ENCODE measurements around the gene ARHGAP33. TPM values are rescaled to one million over a fixed set of nuclear protein-coding genes. Genes with fewer than 3 reads are reported as not detected.
A peak's percentile ranks its signal among the peaks of the same experiment; 100 is the strongest.
"Not testable (repeated sequence)": the region's sequence is repeated elsewhere in the genome, so short reads cannot be mapped to it uniquely, and the experiment has no call there.

ARHGAP33 gene
- total and polyA plus RNA-seq, 2 donors = 10.2 to 17.4 TPM

DNA sequence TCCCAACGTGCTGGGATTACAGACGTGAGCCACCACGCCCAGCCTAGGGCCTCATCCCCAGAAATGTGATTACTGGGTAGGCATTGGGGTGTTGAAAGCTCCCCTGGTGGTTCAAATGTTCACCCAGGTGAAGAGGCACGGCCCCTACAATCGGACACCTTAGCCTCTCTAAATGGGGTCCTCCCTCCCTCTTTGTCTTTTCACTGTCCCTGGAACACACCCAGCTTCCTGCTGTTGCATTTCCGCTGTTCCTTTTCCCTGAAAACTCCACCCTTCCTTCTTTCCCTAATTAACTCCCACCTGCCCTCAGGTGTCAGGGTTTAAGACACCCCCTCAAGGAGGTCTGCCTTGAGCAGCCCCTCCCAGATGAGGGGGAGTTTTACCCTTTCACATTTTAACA is 40.9 kb downstream of the ARHGAP33 start:
- Histone ChIP-seq H3K4me3 (ENCODE audit: low read depth, low read length) (no peak overlapping the region), H3K4me1 (ENCODE audit: insufficient read depth) (no peaks in the 10 kb centered on the region), H3K27ac (ENCODE audit: low read depth) (no peak overlapping the region), H3K36me3 (ENCODE audit: insufficient read depth) (no peaks in the 10 kb centered on the region)
- DNase-seq (ENCODE audit: extremely low spot score) = no peak
- 17% methylated on average over 6 of the region's 6 CpGs for WGBS

DNA sequence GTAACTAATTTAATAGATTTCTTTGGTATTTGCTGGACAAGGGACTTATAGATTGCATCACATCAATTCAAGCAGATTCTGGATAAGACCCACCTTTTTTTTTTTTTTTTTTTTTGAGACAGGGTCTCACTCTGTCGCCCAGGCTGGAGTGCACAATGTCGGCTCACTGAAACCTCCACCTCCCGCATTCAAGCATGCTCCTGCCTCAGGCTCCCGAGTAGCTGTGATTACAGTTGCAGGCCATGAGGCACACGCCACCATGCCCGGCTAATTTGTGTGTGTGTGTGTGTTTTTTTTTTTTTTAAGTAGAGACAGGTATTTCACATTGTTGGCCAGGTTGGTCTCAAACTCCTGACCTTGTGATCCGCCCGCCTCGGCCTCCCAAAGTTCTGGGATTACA is 41.5 kb downstream of the ARHGAP33 start:
- Histone ChIP-seq H3K4me3 (ENCODE audit: low read depth, low read length) (no peak overlapping the region), H3K36me3 (ENCODE audit: insufficient read depth) (no peaks in the 10 kb centered on the region), H3K27ac (ENCODE audit: low read depth) (no peak overlapping the region), H3K4me1 (ENCODE audit: insufficient read depth) (no peaks in the 10 kb centered on the region)
- DNase-seq (ENCODE audit: extremely low spot score) = no peak
- WGBS = 84% methylated on average over 9 of the region's 9 CpGs

DNA sequence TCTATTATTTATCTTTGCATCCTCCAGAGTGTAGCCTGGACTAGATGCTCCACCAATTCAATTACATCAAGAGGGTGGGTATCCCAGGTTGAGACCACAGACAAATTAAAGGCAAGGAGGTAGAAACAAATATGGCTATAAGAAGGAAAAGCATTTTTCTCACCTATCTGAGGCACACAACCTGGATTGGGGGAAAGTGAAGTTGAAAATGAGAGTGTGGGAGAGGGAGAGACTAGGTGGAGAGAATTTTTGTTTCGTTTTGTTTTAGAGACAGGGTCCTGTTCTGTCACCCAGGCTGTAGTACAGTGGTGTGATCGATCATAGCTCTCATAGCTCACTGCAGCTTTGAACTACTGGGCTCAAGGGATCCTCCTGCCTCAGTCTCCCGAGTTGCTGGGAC is 43.1 kb downstream of the ARHGAP33 start:
- no peak overlapping the region for H3K4me3 ChIP-seq (ENCODE audit: low read depth, low read length)
- no peak overlapping the region for H3K27ac ChIP-seq (ENCODE audit: low read depth)
- no peak for DNase-seq (ENCODE audit: extremely low spot score)
- WGBS = 56% methylated on average over 3 of the region's 3 CpGs
- no peaks in the 10 kb centered on the region for H3K36me3 ChIP-seq (ENCODE audit: insufficient read depth)
- H3K4me1 ChIP-seq (ENCODE audit: insufficient read depth) = no peaks in the 10 kb centered on the region

DNA sequence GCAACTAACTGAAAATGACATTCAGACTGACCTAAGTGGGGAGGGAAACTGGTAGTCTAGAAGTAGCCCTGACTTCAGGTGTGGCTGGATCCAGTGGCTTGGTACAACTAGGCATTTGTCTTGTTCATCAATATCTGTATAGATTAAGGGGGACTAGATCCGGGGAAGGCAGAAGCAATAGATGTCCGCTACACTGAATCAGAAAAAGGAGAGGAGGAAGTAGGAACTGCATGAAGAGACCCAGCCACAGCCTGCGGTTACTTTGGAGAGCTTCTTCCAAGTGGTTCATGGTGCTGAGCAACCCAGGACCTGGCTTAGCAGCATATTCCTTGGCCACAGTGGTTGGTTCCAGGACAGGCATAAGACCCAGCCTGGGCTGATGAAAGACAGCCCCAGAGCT is 47.2 kb downstream of the ARHGAP33 start:
- WGBS = 73% methylated on average over 3 of the region's 3 CpGs
- no peak overlapping the region for H3K4me3 ChIP-seq (ENCODE audit: low read depth, low read length)
- no peak for DNase-seq (ENCODE audit: extremely low spot score)
- no peak overlapping the region for H3K27ac ChIP-seq (ENCODE audit: low read depth)
- no peaks in the 10 kb centered on the region for H3K36me3 ChIP-seq (ENCODE audit: insufficient read depth)
- no peaks in the 10 kb centered on the region for H3K4me1 ChIP-seq (ENCODE audit: insufficient read depth)

DNA sequence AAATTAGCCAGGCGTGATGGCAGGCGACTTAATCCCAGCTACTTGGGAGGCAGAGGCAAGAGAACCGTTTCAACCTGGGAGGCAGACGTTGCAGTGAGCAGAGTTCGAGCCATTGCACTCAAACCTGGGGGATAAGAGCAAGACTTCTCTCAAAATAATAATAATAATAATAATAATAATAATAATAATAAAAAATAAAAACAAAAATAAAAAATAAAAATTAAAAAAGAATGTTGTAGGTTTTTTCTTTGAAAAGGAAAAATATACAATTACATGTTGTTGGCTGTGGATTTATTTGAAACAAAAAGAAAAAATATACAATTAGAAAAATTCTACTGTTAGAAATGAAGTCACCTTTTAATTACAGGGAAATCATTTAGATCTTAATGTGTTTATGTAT is 48.8 kb downstream of the ARHGAP33 start:
- WGBS = 74% methylated on average over 5 of the region's 5 CpGs
- Histone ChIP-seq H3K4me1 (ENCODE audit: insufficient read depth) (no peaks in the 10 kb centered on the region), H3K36me3 (ENCODE audit: insufficient read depth) (no peaks in the 10 kb centered on the region), H3K4me3 (ENCODE audit: low read depth, low read length) (no peak overlapping the region), H3K27ac (ENCODE audit: low read depth) (no peak overlapping the region)
- DNase-seq (ENCODE audit: extremely low spot score) = no peak

DNA sequence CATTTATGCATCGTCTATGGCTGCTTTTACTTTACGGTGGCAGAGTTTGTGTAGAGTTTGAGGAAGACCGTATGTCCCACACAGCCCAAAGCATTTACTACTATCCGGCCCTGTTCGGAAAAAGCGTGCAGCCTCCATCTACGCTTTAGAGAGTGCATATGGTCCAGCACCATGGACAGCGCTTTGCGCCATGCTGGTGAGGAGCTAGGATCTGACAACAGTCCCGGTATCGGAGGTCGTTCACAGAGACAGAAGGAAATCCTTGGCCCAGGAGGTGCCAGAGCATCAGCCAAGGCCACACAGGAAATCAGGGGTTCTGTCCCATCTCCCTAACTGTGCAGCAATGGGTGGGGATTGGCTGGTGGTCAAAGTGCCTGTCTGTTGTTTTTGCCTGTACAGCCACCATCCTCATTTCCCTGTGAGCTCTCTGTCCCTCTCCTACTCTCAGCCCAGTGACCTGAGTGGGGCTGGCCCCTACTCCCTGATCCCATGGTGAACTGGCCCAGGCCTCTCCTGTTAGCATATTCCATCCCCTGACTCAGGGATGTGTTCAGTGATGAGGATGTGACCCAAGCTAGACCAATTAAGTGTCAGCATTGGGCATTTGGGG is 53.4 kb downstream of the ARHGAP33 start:
- DNase-seq (ENCODE audit: extremely low spot score) = peak; percentile 28
- Histone ChIP-seq H3K27ac (ENCODE audit: low read depth) (no peak overlapping the region), H3K4me1 (ENCODE audit: insufficient read depth) (no peaks in the 10 kb centered on the region), H3K36me3 (ENCODE audit: insufficient read depth) (no peaks in the 10 kb centered on the region), H3K4me3 (ENCODE audit: low read depth, low read length) (no peak overlapping the region)
- WGBS = 4% methylated on average over 12 of the region's 12 CpGs

DNA sequence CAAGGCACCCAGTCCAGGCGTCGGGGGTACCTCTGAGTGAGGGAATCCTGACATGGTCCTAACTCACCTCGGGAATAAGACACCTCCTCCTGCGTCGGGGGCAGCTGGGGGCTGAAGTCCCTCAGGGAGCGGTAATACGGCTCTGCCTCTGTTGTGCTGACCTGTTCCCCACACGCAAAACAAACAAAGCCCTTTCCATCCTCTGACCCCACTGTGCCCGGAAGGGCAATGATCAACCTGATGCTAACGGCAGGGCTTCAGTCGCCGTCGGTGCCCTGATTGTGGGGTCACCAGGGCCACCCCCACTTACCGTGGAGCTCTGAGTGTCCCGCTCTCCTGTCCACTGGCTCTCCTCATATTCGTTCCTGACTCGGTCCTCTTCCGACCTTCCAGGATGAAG is 55.6 kb downstream of the ARHGAP33 start:
- no peak for DNase-seq (ENCODE audit: extremely low spot score)
- Histone ChIP-seq H3K4me1 (ENCODE audit: insufficient read depth) (no peaks in the 10 kb centered on the region), H3K27ac (ENCODE audit: low read depth) (no peak overlapping the region), H3K36me3 (ENCODE audit: insufficient read depth) (no peaks in the 10 kb centered on the region), H3K4me3 (ENCODE audit: low read depth, low read length) (no peak overlapping the region)
- WGBS = 78% methylated on average over 18 of the region's 18 CpGs

DNA sequence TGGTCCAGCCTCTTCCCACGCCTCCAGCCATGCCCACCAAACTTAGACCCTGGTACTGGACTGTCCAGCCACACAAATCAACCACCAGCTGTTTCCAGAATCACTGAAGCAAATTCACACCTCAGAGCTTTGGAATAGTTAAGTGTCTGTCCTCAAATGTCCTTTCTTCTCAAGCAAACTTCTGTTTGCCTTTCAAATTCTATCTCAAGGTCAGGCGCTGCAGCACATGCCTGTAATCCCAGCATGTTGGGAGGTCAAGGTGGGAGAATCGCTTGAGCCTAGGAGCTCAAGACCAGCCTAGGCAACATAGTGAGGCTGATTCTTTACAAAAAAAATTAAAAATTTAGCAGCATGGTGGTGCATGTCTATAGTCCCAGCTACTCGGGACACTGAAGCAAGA is 56.7 kb downstream of the ARHGAP33 start:
- Histone ChIP-seq H3K4me1 (ENCODE audit: insufficient read depth) (no peaks in the 10 kb centered on the region), H3K27ac (ENCODE audit: low read depth) (no peak overlapping the region), H3K36me3 (ENCODE audit: insufficient read depth) (no peaks in the 10 kb centered on the region), H3K4me3 (ENCODE audit: low read depth, low read length) (no peak overlapping the region)
- no peak for DNase-seq (ENCODE audit: extremely low spot score)
- WGBS = 70% methylated on average over 4 of the region's 4 CpGs

DNA sequence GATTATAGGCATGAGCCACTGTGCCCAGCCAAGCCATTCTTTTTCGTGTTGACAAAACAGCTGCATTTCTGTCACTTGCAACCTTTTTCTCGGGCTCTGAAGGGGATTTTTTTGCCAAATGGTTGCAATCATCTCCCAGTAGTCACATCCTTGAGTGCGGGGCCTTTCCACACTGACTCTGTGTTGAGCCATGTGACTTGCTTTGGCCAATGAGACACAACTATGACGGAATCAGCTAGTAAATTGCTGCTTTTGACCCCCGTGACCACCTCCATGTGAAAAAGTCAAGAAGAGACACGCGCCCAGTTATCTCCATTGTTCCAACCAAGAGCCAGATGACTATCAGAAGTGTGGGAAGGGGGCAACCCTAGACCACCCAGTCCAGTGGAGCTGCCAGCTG is 58.6 kb downstream of the ARHGAP33 start:
- no peak for DNase-seq (ENCODE audit: extremely low spot score)
- Histone ChIP-seq H3K27ac (ENCODE audit: low read depth) (no peak overlapping the region), H3K36me3 (ENCODE audit: insufficient read depth) (no peaks in the 10 kb centered on the region), H3K4me3 (ENCODE audit: low read depth, low read length) (no peak overlapping the region), H3K4me1 (ENCODE audit: insufficient read depth) (no peaks in the 10 kb centered on the region)
- 45% methylated on average over 7 of the region's 7 CpGs for WGBS

DNA sequence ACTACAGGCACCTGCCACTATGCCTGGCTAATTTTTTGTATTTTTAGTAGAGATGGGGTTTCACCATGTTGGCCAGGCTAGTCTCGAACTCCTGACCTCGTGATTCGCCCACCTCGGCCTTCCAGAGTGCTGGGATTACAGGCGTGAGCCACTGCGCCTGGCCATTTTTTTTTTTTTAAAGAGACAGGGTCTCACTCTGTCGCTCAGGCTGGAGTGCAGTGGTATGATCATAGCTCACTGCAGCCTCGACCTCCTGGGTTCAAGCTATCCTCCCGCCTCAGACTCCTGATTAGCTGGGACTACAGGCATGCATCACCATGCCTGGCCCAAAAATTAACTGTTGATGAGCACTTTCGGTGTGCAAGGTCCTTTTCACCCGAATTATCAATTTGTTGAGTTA is 60.7 kb downstream of the ARHGAP33 start:
- 51% methylated on average over 11 of the region's 11 CpGs for WGBS
- H3K4me3 ChIP-seq (ENCODE audit: low read depth, low read length); H3K4me1 ChIP-seq (ENCODE audit: insufficient read depth); DNase-seq (ENCODE audit: extremely low spot score); H3K36me3 ChIP-seq (ENCODE audit: insufficient read depth); H3K27ac ChIP-seq (ENCODE audit: low read depth): not testable (repeated sequence)

Other genes starting within 250 kb of the ARHGAP33 start
- not detected for gene SBSN, start 247.3 kb upstream of the ARHGAP33 start, total RNA-seq
- 0.15 TPM for gene SBSN, start 247.3 kb upstream of the ARHGAP33 start, polyA plus RNA-seq
- gene GAPDHS, start 242.1 kb upstream of the ARHGAP33 start, total RNA-seq = not detected
- gene GAPDHS, start 242.1 kb upstream of the ARHGAP33 start, polyA plus RNA-seq = not detected
- gene TMEM147, start 229.9 kb upstream of the ARHGAP33 start, total RNA-seq = 57.0 TPM
- 141 TPM for gene TMEM147, start 229.9 kb upstream of the ARHGAP33 start, polyA plus RNA-seq
- gene ATP4A, start 211.9 kb upstream of the ARHGAP33 start, total RNA-seq = not detected
- not detected for gene ATP4A, start 211.9 kb upstream of the ARHGAP33 start, polyA plus RNA-seq
- not detected for gene PMIS2, start 189.4 kb upstream of the ARHGAP33 start, total RNA-seq
- gene PMIS2, start 189.4 kb upstream of the ARHGAP33 start, polyA plus RNA-seq = not detected
- gene HAUS5, start 162.8 kb upstream of the ARHGAP33 start, total RNA-seq = 6.3 TPM
- 8.8 TPM for gene HAUS5, start 162.8 kb upstream of the ARHGAP33 start, polyA plus RNA-seq
- 14.8 TPM for gene RBM42, start 146.5 kb upstream of the ARHGAP33 start, total RNA-seq
- 89.5 TPM for gene RBM42, start 146.5 kb upstream of the ARHGAP33 start, polyA plus RNA-seq
- gene ETV2, start 133.8 kb upstream of the ARHGAP33 start, total RNA-seq = 0.32 TPM
- gene ETV2, start 133.8 kb upstream of the ARHGAP33 start, polyA plus RNA-seq = 1.7 TPM
- 192 TPM for gene COX6B1, start 127.2 kb upstream of the ARHGAP33 start, total RNA-seq
- gene COX6B1, start 127.2 kb upstream of the ARHGAP33 start, polyA plus RNA-seq = 592 TPM
- 89.8 TPM for gene UPK1A, start 109.0 kb upstream of the ARHGAP33 start, total RNA-seq
- 81.8 TPM for gene UPK1A, start 109.0 kb upstream of the ARHGAP33 start, polyA plus RNA-seq
- gene ZBTB32, start 71.0 kb upstream of the ARHGAP33 start, total RNA-seq = not detected
- 0.09 TPM for gene ZBTB32, start 71.0 kb upstream of the ARHGAP33 start, polyA plus RNA-seq
- gene KMT2B, start 57.6 kb upstream of the ARHGAP33 start, total RNA-seq = 7.1 TPM
- 25.9 TPM for gene KMT2B, start 57.6 kb upstream of the ARHGAP33 start, polyA plus RNA-seq
- 0.53 TPM for gene IGFLR1, start 33.1 kb upstream of the ARHGAP33 start, total RNA-seq
- 21.2 TPM for gene IGFLR1, start 33.1 kb upstream of the ARHGAP33 start, polyA plus RNA-seq
- 9.6 TPM for gene U2AF1L4, start 30.1 kb upstream of the ARHGAP33 start, total RNA-seq
- 25.3 TPM for gene U2AF1L4, start 30.1 kb upstream of the ARHGAP33 start, polyA plus RNA-seq
- gene PSENEN, start 29.9 kb upstream of the ARHGAP33 start, total RNA-seq = 13.7 TPM
- 49.2 TPM for gene PSENEN, start 29.9 kb upstream of the ARHGAP33 start, polyA plus RNA-seq
- 5.4 TPM for gene LIN37, start 27.0 kb upstream of the ARHGAP33 start, total RNA-seq
- 18.8 TPM for gene LIN37, start 27.0 kb upstream of the ARHGAP33 start, polyA plus RNA-seq
- gene HSPB6, start 18.5 kb upstream of the ARHGAP33 start, total RNA-seq = 25.4 TPM
- gene HSPB6, start 18.5 kb upstream of the ARHGAP33 start, polyA plus RNA-seq = 657 TPM
- 6.8 TPM for gene PROSER3, start 17.4 kb upstream of the ARHGAP33 start, total RNA-seq
- 12.2 TPM for gene PROSER3, start 17.4 kb upstream of the ARHGAP33 start, polyA plus RNA-seq
- gene PRODH2, start 37.3 kb downstream of the ARHGAP33 start, total RNA-seq = not detected
- 0.18 TPM for gene PRODH2, start 37.3 kb downstream of the ARHGAP33 start, polyA plus RNA-seq
- 0.05 TPM for gene NPHS1, start 76.9 kb downstream of the ARHGAP33 start, total RNA-seq
- gene NPHS1, start 76.9 kb downstream of the ARHGAP33 start, polyA plus RNA-seq = not detected
- gene KIRREL2, start 81.3 kb downstream of the ARHGAP33 start, total RNA-seq = not detected
- gene KIRREL2, start 81.3 kb downstream of the ARHGAP33 start, polyA plus RNA-seq = not detected
- 3.0 TPM for gene APLP1, start 93.0 kb downstream of the ARHGAP33 start, total RNA-seq
- gene APLP1, start 93.0 kb downstream of the ARHGAP33 start, polyA plus RNA-seq = 5.8 TPM
- gene NFKBID, start 125.0 kb downstream of the ARHGAP33 start, total RNA-seq = 6.1 TPM
- gene NFKBID, start 125.0 kb downstream of the ARHGAP33 start, polyA plus RNA-seq = 4.2 TPM
- gene HCST, start 127.0 kb downstream of the ARHGAP33 start, total RNA-seq = 6.7 TPM
- gene HCST, start 127.0 kb downstream of the ARHGAP33 start, polyA plus RNA-seq = 17.3 TPM
- gene TYROBP, start 132.7 kb downstream of the ARHGAP33 start, total RNA-seq = 5.1 TPM
- gene TYROBP, start 132.7 kb downstream of the ARHGAP33 start, polyA plus RNA-seq = 113 TPM
- 1.9 TPM for gene LRFN3, start 160.8 kb downstream of the ARHGAP33 start, total RNA-seq
- 17.2 TPM for gene LRFN3, start 160.8 kb downstream of the ARHGAP33 start, polyA plus RNA-seq
- 10.9 TPM for gene SDHAF1, start 219.6 kb downstream of the ARHGAP33 start, total RNA-seq
- gene SDHAF1, start 219.6 kb downstream of the ARHGAP33 start, polyA plus RNA-seq = 37.6 TPM
- 0.58 TPM for gene SYNE4, start 233.2 kb downstream of the ARHGAP33 start, total RNA-seq
- gene SYNE4, start 233.2 kb downstream of the ARHGAP33 start, polyA plus RNA-seq = 1.3 TPM
- gene ALKBH6, start 238.6 kb downstream of the ARHGAP33 start, total RNA-seq = 6.1 TPM
- 26.4 TPM for gene ALKBH6, start 238.6 kb downstream of the ARHGAP33 start, polyA plus RNA-seq

Measured in urinary bladder (tissue), 4 donors.